ENCODE measurements around the gene UPK3A. TPM values are rescaled to one million over a fixed set of nuclear protein-coding genes. Genes with fewer than 3 reads are reported as not detected.

UPK3A gene
- total RNA-seq, 1 donor from 2014 or later = not detected

- Histone ChIP-seq H3K36me3 (no peaks in the 10 kb centered on the region), H3K9me3 (replicated peaks) (no peaks in the 10 kb centered on the region), H3K4me3 (peak overlapping the region; percentile 97), H3K27me3 (ENCODE audit: low read depth) (no peaks in the 10 kb centered on the region), H3K4me1 (peaks cover 43% of the 10 kb centered on the region), H3K27ac (replicated peaks) (peak overlapping the region; percentile 88)
- no peak for DNase-seq
- TF ChIP-seq CTCF (IDR thresholded peaks at IDR 0.05; ENCODE audit: borderline replicate concordance) = no peak
- intact Hi-C loops (cut with micrococcal nuclease) = no loop called here
Measured at GRCh38 chr22:45310331-45310976, 25.7 kb downstream of the UPK3A start.

- Histone ChIP-seq H3K4me1 (peaks cover 44% of the 10 kb centered on the region), H3K27me3 (ENCODE audit: low read depth) (no peaks in the 10 kb centered on the region), H3K4me3 (peak overlapping the region; percentile 97), H3K9me3 (replicated peaks) (no peaks in the 10 kb centered on the region), H3K36me3 (no peaks in the 10 kb centered on the region), H3K27ac (replicated peaks) (peak overlapping the region; percentile 88)
- DNase-seq = no peak
- no peak for TF ChIP-seq CTCF (IDR thresholded peaks at IDR 0.05; ENCODE audit: borderline replicate concordance)
- intact Hi-C loops (cut with micrococcal nuclease) = no loop called here
Measured at GRCh38 chr22:45310977-45311531, 26.3 kb downstream of the UPK3A start.

GRCh38 chr22:45312415-45312814, 27.7 kb downstream of the UPK3A start:
- no peak for DNase-seq
- Histone ChIP-seq H3K27me3 (ENCODE audit: low read depth) (no peaks in the 10 kb centered on the region), H3K9me3 (replicated peaks) (no peaks in the 10 kb centered on the region), H3K4me3 (no peak overlapping the region), H3K36me3 (no peaks in the 10 kb centered on the region), H3K27ac (replicated peaks) (no peak overlapping the region), H3K4me1 (peaks cover 57% of the 10 kb centered on the region)
- TF ChIP-seq CTCF (IDR thresholded peaks at IDR 0.05; ENCODE audit: borderline replicate concordance) = no peak
- intact Hi-C loops (cut with micrococcal nuclease) = no loop called here

DNA sequence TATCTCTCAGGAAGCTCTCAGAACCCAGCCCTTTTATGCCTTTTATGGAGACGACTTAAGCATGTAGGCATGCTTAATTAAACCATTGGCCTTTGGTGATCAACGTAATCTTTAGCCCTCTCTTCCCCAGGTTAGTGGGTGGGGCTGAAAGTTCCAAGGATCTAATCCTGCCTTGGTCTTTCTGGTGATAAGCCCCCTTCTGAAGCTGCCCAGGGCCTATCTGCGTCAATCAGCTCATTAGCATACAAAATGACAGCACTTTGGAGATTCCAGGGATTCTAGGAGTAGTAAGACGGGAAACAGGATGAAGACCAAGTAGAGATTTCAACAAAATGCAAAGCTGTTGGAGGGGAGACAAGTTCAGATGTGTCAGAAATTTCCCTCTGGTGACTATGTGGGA, 28.1 kb downstream of the UPK3A start:
- intact Hi-C loops (cut with micrococcal nuclease) = no loop called here
- Histone ChIP-seq H3K27ac (replicated peaks) (no peak overlapping the region), H3K36me3 (no peaks in the 10 kb centered on the region), H3K27me3 (ENCODE audit: low read depth) (no peaks in the 10 kb centered on the region), H3K4me1 (peaks cover 62% of the 10 kb centered on the region), H3K4me3 (no peak overlapping the region), H3K9me3 (replicated peaks) (no peaks in the 10 kb centered on the region)
- DNase-seq = no peak
- no peak for TF ChIP-seq CTCF (IDR thresholded peaks at IDR 0.05; ENCODE audit: borderline replicate concordance)

GRCh38 chr22:45314054-45314721, 29.4 kb downstream of the UPK3A start:
- Histone ChIP-seq H3K27ac (replicated peaks) (peak overlapping the region; percentile 13), H3K4me1 (peaks cover 70% of the 10 kb centered on the region)
- intact Hi-C loops (cut with micrococcal nuclease) = no loop called here

More at GRCh38 chr22:45314054-45314721, 29.4 kb downstream of the UPK3A start:
- Histone ChIP-seq H3K4me3 (no peak overlapping the region), H3K36me3 (no peaks in the 10 kb centered on the region), H3K9me3 (replicated peaks) (no peaks in the 10 kb centered on the region), H3K27me3 (ENCODE audit: low read depth) (no peaks in the 10 kb centered on the region)
- no peak for TF ChIP-seq CTCF (IDR thresholded peaks at IDR 0.05; ENCODE audit: borderline replicate concordance)
- no peak for DNase-seq

Data from left ventricle myocardium inferior (tissue), 1 donor.